Uterus (tissue), 4 donors: ENCODE measurements around the gene NBEA. TPM values are rescaled to one million over a fixed set of nuclear protein-coding genes. Genes with fewer than 3 reads are reported as not detected.

ENCODE experiments used
- DNase-seq, 2 donors: peaks; one replicate each; pipeline ENCODE4 v3.0.0-alpha.2; 2019 to 2020
- H3K27ac ChIP-seq, 2 donors: fragments of 200-600 bp; sonication (generic); 1 replicate in 1 of 2; 2 replicates in 1 of 2; pipeline ENCODE4 v1.5.1; 2016 to 2018
- H3K27me3 ChIP-seq, 2 donors: fragments of 200-600 bp; sonication (generic); one replicate each; pipeline ENCODE4 v1.5.1; 2018 to 2019; ENCODE audit warnings: control low read depth in 1 of 2
- H3K36me3 ChIP-seq, 2 donors: fragments of 200-600 bp; sonication (generic); one replicate each; pipeline ENCODE4 v1.5.1; 2019; ENCODE audit warnings: control low read depth in 1 of 2
- H3K4me1 ChIP-seq, 2 donors: fragments of 200-600 bp; sonication (generic); one replicate each; pipeline ENCODE4 v1.5.1; 2018 to 2019; ENCODE audit warnings: control low read depth in 1 of 2
- H3K4me3 ChIP-seq, 2 donors: fragments of 200-600 bp; sonication (generic); 1 replicate in 1 of 2; 2 replicates in 1 of 2; pipeline ENCODE4 v1.5.1; 2018 to 2019; ENCODE audit warnings: mild to moderate bottlenecking in 1 of 2
- H3K9me3 ChIP-seq, 2 donors: fragments of 200-600 bp; sonication (generic); one replicate each; pipeline ENCODE4 v1.5.1; 2019; ENCODE audit warnings: control low read depth in 1 of 2
- CTCF ChIP-seq, 4 experiments: fragments of 200-600 bp in 2 of 4; fragments of 450-650 bp in 2 of 4; sonication (generic) in 2 of 4; IDR thresholded peaks; one replicate each; pipeline ENCODE4 v1.5.1; 2016 to 2019; ENCODE audit warnings: antibody characterized with exemption in 4 of 4, mild to moderate bottlenecking in 2 of 4, moderate library complexity in 1 of 4
- POLR2A ChIP-seq, 2 donors: fragments of 450-650 bp; IDR thresholded peaks; one replicate each; pipeline ENCODE4 v1.6.1; 2016; ENCODE audit warnings: antibody characterized with exemption in 2 of 2, mild to moderate bottlenecking in 1 of 2, moderate library complexity in 1 of 2
- intact Hi-C: fragments of 100-400 bp; cut with DNase I; formaldehyde crosslinking; loops from one replicate; pipeline ENCODE4 v1.15.1; 2023; ENCODE audit warnings: low total_unique reads
- total RNA-seq, 4 donors: library from RNA; depleted of rRNA in 3 of 4; stranded (reverse); fragments of >200 nt in 3 of 4; gene quantifications; one replicate each; pipeline versions ENCODE4 v1.1.0 to v1.2.4, GENCODE V29; 2014 to 2023
- donor health status: DM: yes; HTN: yes; CAD: no.

Gene NBEA
- total RNA-seq, 4 donors from 2014 or later: 15.6 to 58.1 (median 37.3) TPM

GRCh38 chr13:35283856-35284255 lies 341.8 kb downstream of the NBEA start:
- no peaks in the 10 kb centered on the region for H3K4me1 ChIP-seq
- no peak overlapping the region for H3K27ac ChIP-seq
- no peak for TF ChIP-seq POLR2A (IDR thresholded peaks at IDR 0.05)
- no peak for TF ChIP-seq CTCF (IDR thresholded peaks at IDR 0.05)
- DNase-seq: no peak
- intact Hi-C loops: no loop called here
- H3K4me3 ChIP-seq: no peak overlapping the region
- H3K27me3 ChIP-seq: no peaks in the 10 kb centered on the region
- no peaks in the 10 kb centered on the region for H3K36me3 ChIP-seq
- no peaks in the 10 kb centered on the region for H3K9me3 ChIP-seq

- no peak for TF ChIP-seq CTCF (IDR thresholded peaks at IDR 0.05)
- no peak for TF ChIP-seq POLR2A (IDR thresholded peaks at IDR 0.05)
- H3K27me3 ChIP-seq: no peaks in the 10 kb centered on the region
- no peaks in the 10 kb centered on the region for H3K4me1 ChIP-seq
- H3K36me3 ChIP-seq: no peaks in the 10 kb centered on the region
- H3K4me3 ChIP-seq: no peak overlapping the region
- no peak for DNase-seq
- H3K9me3 ChIP-seq: no peaks in the 10 kb centered on the region
- H3K27ac ChIP-seq: no peak overlapping the region
- intact Hi-C loops: no loop called here
Measured at GRCh38 chr13:35285677-35286076, 343.6 kb downstream of the NBEA start.

GRCh38 chr13:35292329-35292728 lies 350.3 kb downstream of the NBEA start:
- Histone ChIP-seq H3K27me3 (no peaks in the 10 kb centered on the region), H3K4me3 (no peak overlapping the region), H3K36me3 (no peaks in the 10 kb centered on the region), H3K27ac (no peak overlapping the region), H3K9me3 (no peaks in the 10 kb centered on the region), H3K4me1 (no peaks in the 10 kb centered on the region)
- TF ChIP-seq CTCF (IDR thresholded peaks at IDR 0.05) (no peak), POLR2A (IDR thresholded peaks at IDR 0.05) (no peak)
- intact Hi-C loops: no loop called here
- no peak for DNase-seq

GRCh38 chr13:35293579-35294226 lies 351.6 kb downstream of the NBEA start:
- intact Hi-C loops: no loop called here
- H3K27ac ChIP-seq: no peak overlapping the region
- DNase-seq: no peak
- TF ChIP-seq CTCF (IDR thresholded peaks at IDR 0.05): no peak
- TF ChIP-seq POLR2A (IDR thresholded peaks at IDR 0.05): no peak
- no peaks in the 10 kb centered on the region for H3K9me3 ChIP-seq
- H3K27me3 ChIP-seq: no peaks in the 10 kb centered on the region
- no peaks in the 10 kb centered on the region for H3K4me1 ChIP-seq
- no peaks in the 10 kb centered on the region for H3K36me3 ChIP-seq
- no peak overlapping the region for H3K4me3 ChIP-seq

- no peaks in the 10 kb centered on the region for H3K4me1 ChIP-seq
- intact Hi-C loops: no loop called here
- no peaks in the 10 kb centered on the region for H3K27me3 ChIP-seq
- TF ChIP-seq CTCF (IDR thresholded peaks at IDR 0.05): no peak
- TF ChIP-seq POLR2A (IDR thresholded peaks at IDR 0.05): no peak
- H3K36me3 ChIP-seq: no peaks in the 10 kb centered on the region
- H3K4me3 ChIP-seq: no peak overlapping the region
- no peak overlapping the region for H3K27ac ChIP-seq
- no peaks in the 10 kb centered on the region for H3K9me3 ChIP-seq
- no peak for DNase-seq
Measured at GRCh38 chr13:35309706-35310105, 367.6 kb downstream of the NBEA start.
